K562 (cell line): ENCODE data around the gene CENPA. TPM values are rescaled to one million over a fixed set of nuclear protein-coding genes. Genes with fewer than 3 reads are reported as not detected.
A peak's percentile ranks its signal among the peaks of the same experiment; 100 is the strongest.

Source experiments
- ATAC-seq: fragments of 200-7000 bp; cut with Tn5 transposase; 3 replicates; pipeline ENCODE4 v1.9.1; 2020; ENCODE audit warnings: moderate library complexity
- BruUV-seq: library from RNA; stranded (reverse); fragments of 400-500 nt; replicated peaks from 2 replicates; lab custom pipeline; 2021; lab: Mats Ljungman, UMichigan
- CTCF ChIA-PET: fragments of 300-600 bp; formaldehyde crosslinking; extraction: SDS; loops from one replicate; lab custom pipeline; 2021; ENCODE audit warnings: low intra/inter-chr PET ratio; lab: Yijun Ruan, JAX
- POLR2A ChIA-PET: fragments of 300-600, 350-650 bp; sonication (Branson Sonifier 250); formaldehyde crosslinking; extraction: SDS; loops from one replicate; lab custom pipeline; 2021; ENCODE audit warnings: antibody characterized with exemption, inconsistent platforms; lab: Yijun Ruan, JAX
- DNase-seq, 4 experiments: peaks; one replicate each; pipeline versions ENCODE4 v3.0.0 to v3.0.0-alpha.2; 2011 to 2018; ENCODE audit warnings: low spot score in 3 of 4, mixed read lengths in 3 of 4; ENCODE audit errors: extremely low read depth in 1 of 4
- FAIRE-seq: peaks from 2 replicates; lab custom pipeline; 2011; peaks lifted over from hg19 to GRCh38; lab: Jason Lieb, UNC
- H2AFZ ChIP-seq: 2 replicates; pipeline ENCODE4 v1.6.0; 2011; ENCODE audit warnings: low read depth, low read length, control low read depth, inconsistent platforms
- H3K27ac ChIP-seq: fragments of 200-600 bp; 3 replicates; pipeline ENCODE4 v1.8.0; 2011; ENCODE audit warnings: low read depth, mild to moderate bottlenecking, control low read depth, inconsistent platforms, low read length, moderate library complexity, mixed read lengths; ENCODE audit errors: extremely low read depth
- H3K27me3 ChIP-seq, 2 experiments: fragments of 300-600 bp in 1 of 2; 2 replicates in 1 of 2; 3 replicates in 1 of 2; pipeline versions ENCODE4 v1.6.0 to v1.8.0; 2011; ENCODE audit warnings: inconsistent platforms in 2 of 2, low read length in 2 of 2, mild to moderate bottlenecking in 1 of 2, mixed read lengths in 1 of 2, moderate library complexity in 1 of 2; ENCODE audit not compliant: control insufficient read depth in 2 of 2, insufficient read depth in 2 of 2
- H3K36me3 ChIP-seq: fragments of 300-600 bp; 3 replicates; pipeline ENCODE4 v1.8.0; 2011; ENCODE audit warnings: mild to moderate bottlenecking, low read length, inconsistent platforms; ENCODE audit not compliant: control insufficient read depth, insufficient read depth
- H3K4me1 ChIP-seq, 2 experiments: fragments of 200-600 bp in 1 of 2; replicated peaks in 1 of 2; 2 replicates in 1 of 2; 3 replicates in 1 of 2; pipeline versions ENCODE4 v1.5.1 to v1.8.0; 2011; ENCODE audit warnings: inconsistent platforms in 2 of 2, low read length in 2 of 2, mild to moderate bottlenecking in 1 of 2, mixed read lengths in 1 of 2, moderate library complexity in 1 of 2; ENCODE audit not compliant: control insufficient read depth in 2 of 2, insufficient read depth in 2 of 2
- H3K4me2 ChIP-seq: 2 replicates; pipeline ENCODE4 v1.6.1; 2011; ENCODE audit warnings: low read length, control low read depth, inconsistent platforms, mixed read lengths; ENCODE audit not compliant: insufficient read depth
- H3K4me3 ChIP-seq: fragments of 200-600 bp; sonication (generic), shearing (Covaris generic); 2 replicates; pipeline ENCODE4 v1.5.1; 2016; ENCODE audit warnings: control low read depth, inconsistent platforms
- H3K79me2 ChIP-seq: fragments of 200-600 bp; 3 replicates; pipeline ENCODE4 v1.8.0; 2011; ENCODE audit warnings: low read length, inconsistent platforms; ENCODE audit not compliant: control insufficient read depth, insufficient read depth
- H3K9ac ChIP-seq, 2 experiments: 2 replicates each; pipeline versions ENCODE4 v1.6.0 to v1.6.1; 2011; ENCODE audit warnings: low read depth in 2 of 2, low read length in 2 of 2, control low read depth in 1 of 2, inconsistent platforms in 1 of 2, mild to moderate bottlenecking in 1 of 2, mixed read lengths in 1 of 2; ENCODE audit not compliant: insufficient read depth in 1 of 2
- H3K9me1 ChIP-seq: one replicate; pipeline ENCODE4 v1.6.0; 2011; ENCODE audit warnings: inconsistent platforms, mild to moderate bottlenecking, low read length, moderate library complexity; ENCODE audit not compliant: control insufficient read depth, insufficient read depth
- H3K9me3 ChIP-seq: replicated peaks from 2 replicates; pipeline ENCODE4 v1.5.1; 2011; ENCODE audit warnings: low read depth, low read length, inconsistent platforms; ENCODE audit not compliant: control insufficient read depth, insufficient read depth
- H4K20me1 ChIP-seq: replicated peaks from 2 replicates; pipeline ENCODE4 v1.6.1; 2011; ENCODE audit warnings: low read length, inconsistent platforms, mixed read lengths; ENCODE audit not compliant: control insufficient read depth, insufficient read depth
- CAMTA2 ChIP-seq: fragments of 250-450 bp; sonication (Bioruptor Pico); conservative IDR thresholded peaks from 2 replicates; pipeline ENCODE4 v1.5.1; 2022
- E2F5 ChIP-seq: sonication (generic); formaldehyde crosslinking; IDR thresholded peaks from 2 replicates; pipeline ENCODE4 v1.8.0; 2022; ENCODE audit warnings: mild to moderate bottlenecking, missing genetic modification reagents
- FOXM1 ChIP-seq, 2 experiments: fragments of 450-650 bp in 1 of 2; sonication (generic) in 1 of 2; formaldehyde crosslinking in 1 of 2; IDR thresholded peaks; 2 replicates each; pipeline versions ENCODE4 v1.6.1 to v1.9.0; 2017 to 2022; ENCODE audit warnings: low read depth in 2 of 2, mild to moderate bottlenecking in 2 of 2, missing genetic modification reagents in 1 of 2, moderate library complexity in 1 of 2
- FOXP4 ChIP-seq: sonication (generic); formaldehyde crosslinking; IDR thresholded peaks from 2 replicates; pipeline ENCODE4 v1.8.0; 2022; ENCODE audit warnings: mild to moderate bottlenecking, missing genetic modification reagents, borderline replicate concordance
- MAZ ChIP-seq, 2 experiments: fragments of 450-650 bp in 1 of 2; sonication (generic) in 1 of 2; formaldehyde crosslinking; IDR thresholded peaks in 1 of 2; conservative IDR thresholded peaks in 1 of 2; 2 replicates each; pipeline versions ENCODE4 v1.4.0 to v1.5.0; 2020; ENCODE audit warnings: mild to moderate bottlenecking in 1 of 2, missing genetic modification reagents in 1 of 2
- MNT ChIP-seq, 2 experiments: fragments of 450-650 bp; conservative IDR thresholded peaks; 2 replicates each; pipeline ENCODE4 v1.6.1; 2017; ENCODE audit warnings: mild to moderate bottlenecking in 2 of 2, moderate library complexity in 2 of 2
- RBBP5 ChIP-seq: fragments of 200-600 bp; sonication (generic); IDR thresholded peaks from 2 replicates; pipeline ENCODE4 v1.6.1; 2012; ENCODE audit warnings: borderline replicate concordance, mild to moderate bottlenecking, low read length, control low read depth, inconsistent platforms; ENCODE audit not compliant: insufficient read depth, poor library complexity, severe bottlenecking
- SMARCE1 ChIP-seq: fragments of 450-650 bp; IDR thresholded peaks from 2 replicates; pipeline ENCODE4 v1.7.1; 2016; ENCODE audit warnings: mild to moderate bottlenecking
- SRSF3 ChIP-seq: fragments of 200-400 bp; formaldehyde crosslinking; IDR thresholded peaks from 2 replicates; pipeline ENCODE4 v1.6.1; 2016; ENCODE audit warnings: mild to moderate bottlenecking, low read length, moderate library complexity; ENCODE audit not compliant: insufficient read depth
- STAT5B ChIP-seq: fragments of 250-450 bp; sonication (Bioruptor Pico); IDR thresholded peaks from 2 replicates; pipeline ENCODE4 v1.8.0; 2021; ENCODE audit warnings: mild to moderate bottlenecking, inconsistent platforms
- TFAP4 ChIP-seq: sonication (generic); formaldehyde crosslinking; IDR thresholded peaks from 2 replicates; pipeline ENCODE4 v1.8.0; 2022; ENCODE audit warnings: missing genetic modification reagents, mild to moderate bottlenecking, moderate library complexity, borderline replicate concordance
- ZNF431 ChIP-seq: sonication (generic); formaldehyde crosslinking; IDR thresholded peaks from 2 replicates; pipeline ENCODE4 v1.8.0; 2022; ENCODE audit warnings: mild to moderate bottlenecking, missing genetic modification reagents
- WGBS: fragments of 100-300 bp; shearing (Covaris generic); methylation state at CpG from one replicate; pipeline ENCODE4 v1.1.6; 2016; ENCODE audit warnings: low coverage, mixed read lengths; ENCODE audit not compliant: insufficient coverage; ENCODE audit errors: missing lambda C conversion rate; 5-methylcytosine and 5-hydroxymethylcytosine counted together
- in situ Hi-C: fragments of 300-500 bp; cut with MboI; formaldehyde crosslinking; loops from 4 replicates; pipeline ENCODE4 v1.15.0; 2018; ENCODE audit warnings: inconsistent platforms, mixed read lengths
- intact Hi-C: fragments of 100-400 bp; cut with micrococcal nuclease; formaldehyde crosslinking; loops from 2 replicates; pipeline ENCODE4 v1.14.2; 2022
- polyA plus RNA-seq, 8 experiments: library from polyadenylated mRNA; depleted of rRNA in 4 of 8; stranded (reverse) in 5 of 8; unstranded in 3 of 8; fragments of >200 nt; fragmentation: Nextera tagmentation in 2 of 8; fragmentation: Illumina TruSeq in 1 of 8; extraction: Ambion mirVana in 2 of 8; extraction: Trizol in 1 of 8; gene quantifications; 2 replicates each; pipeline versions ENCODE4 v1.2.1 to v1.2.3, GENCODE V29; 2011 to 2014; ENCODE audit warnings: inconsistent platforms in 1 of 8, missing spikeins in 1 of 8
- total RNA-seq, 7 experiments: library from RNA; depleted of rRNA in 6 of 7; stranded (reverse); fragments of >200 nt in 6 of 7; fragmentation: Illumina TruSeq in 2 of 7; extraction: Trizol in 2 of 7; gene quantifications; 2 replicates each; pipeline versions ENCODE4 v1.2.1 to v1.2.3, GENCODE V29; 2011 to 2021; ENCODE audit warnings: low replicate concordance in 1 of 7

The CENPA gene
- total and polyA plus RNA-seq, 9 of the 15 experiments (the other 6 are each of a cell fraction or from before 2014, with no cell fraction given) = 11.3 to 61.7 (median 44.7) TPM

GRCh38 chr2:26786207-26787028 lies 562 bp downstream of the CENPA start:
- H3K36me3 ChIP-seq = peaks cover 36% of the 10 kb centered on the region
- H3K79me2 ChIP-seq = peaks cover 53% of the 10 kb centered on the region
- peak overlapping the region; percentile 90 for H3K4me2 ChIP-seq
- no peak for FAIRE-seq
- ATAC-seq = peak; percentile 20
- CTCF ChIA-PET = interaction anchor here (0.5 to 0.6 kb wide), 2 partner anchors 17 to 44 kb away, joined by 4 to 6 read pairs; no protein-coding TSS in a partner anchor
- H3K27me3 ChIP-seq = no peaks in the 10 kb centered on the region
- H3K9me3 ChIP-seq = no peaks in the 10 kb centered on the region
- intact Hi-C loops = no loop called here
- peak in 1 of 4 experiments; percentile 44 for DNase-seq
- POLR2A ChIA-PET = interaction anchor here (0.7 to 2.5 kb wide), 13 partner anchors 9 to 911 kb away, joined by 3 to 21 read pairs (median 3); no protein-coding TSS in a partner anchor
- H3K9me1 ChIP-seq = no peaks in the 10 kb centered on the region
- H3K27ac ChIP-seq = peak overlapping the region; percentile 84
- no peaks in the 10 kb centered on the region for H4K20me1 ChIP-seq
- in situ Hi-C loops = no loop called here
- no TSS peak for BruUV-seq
- H2AFZ ChIP-seq = peak overlapping the region; percentile 69
- peak overlapping the region; percentile 94 to 99 for H3K9ac ChIP-seq
- H3K4me3 ChIP-seq = peak overlapping the region; percentile 66
- peaks cover 12 to 21% of the 10 kb centered on the region in 2 experiments; a peak in 4 of 5 replicates for H3K4me1 ChIP-seq
- WGBS = under 1% methylated on average over 37 of the region's 55 CpGs
- TF ChIP-seq FOXP4 (CRISPR knock-in tag) = 0 out of 2 replicates have a peak, but pooled peaks have one; percentile 64
- 0 out of 2 replicates have a peak, but pooled peaks have one; percentile 5 for TF ChIP-seq SMARCE1
- TF ChIP-seq MAZ (CRISPR knock-in tag; conservative IDR thresholded peaks at IDR 0.05 in 1 of 2, IDR thresholded peaks at IDR 0.05 in 1 of 2) = 0 out of 4 replicates have a peak, but pooled peaks of 1 of the 2 experiments have one; percentile 13
- 0 out of 2 replicates have a peak, but pooled peaks have one; percentile 81 for TF ChIP-seq SRSF3
- TF ChIP-seq MNT (conservative IDR thresholded peaks at IDR 0.05) = 0 out of 4 replicates have a peak, but pooled peaks of 1 of the 2 experiments have one; percentile 3
- TF ChIP-seq STAT5B (CRISPR knock-in tag) = no peak
- TF ChIP-seq E2F5 (CRISPR knock-in tag) = 0 out of 2 replicates have a peak, but pooled peaks have one; percentile 51
- TF ChIP-seq CAMTA2 (CRISPR knock-in tag) = 0 out of 2 replicates have a peak, but pooled peaks have one; percentile 53
- peak; percentile 19; the same call in 1 of the 2 replicates for TF ChIP-seq TFAP4 (CRISPR knock-in tag)
- TF ChIP-seq ZNF431 (CRISPR knock-in tag) = no peak
- TF ChIP-seq FOXM1 (IDR thresholded peaks at IDR 0.05; ENCODE audit: low read depth) = no peak; the same call in 1 of the 2 replicates
- 0 out of 2 replicates have a peak, but pooled peaks have one; percentile 84 for TF ChIP-seq FOXM1 (CRISPR knock-in tag; IDR thresholded peaks at IDR 0.05; ENCODE audit: low read depth)
- TF ChIP-seq RBBP5 = peak; percentile 41
